Caco-2 (cell line): Measurements from ENCODE around the gene TTC9. TPM values are rescaled to one million over a fixed set of nuclear protein-coding genes. Genes with fewer than 3 reads are reported as not detected.

ENCODE experiments used
- BruUV-seq: library from RNA; stranded (reverse); fragments of 400-500 nt; replicated peaks from 2 replicates; lab custom pipeline; 2021; lab: Mats Ljungman, UMichigan
- CTCF ChIA-PET: fragments of 300-600 bp; sonication (Branson Sonifier 250); formaldehyde crosslinking; loops from one replicate; lab custom pipeline; 2022; ENCODE audit warnings: antibody characterized with exemption; lab: Charles Lee
- POLR2A ChIA-PET: fragments of 300-600 bp; sonication (Branson Sonifier 250); formaldehyde crosslinking; loops from one replicate; lab custom pipeline; 2022; ENCODE audit warnings: antibody characterized with exemption; lab: Charles Lee
- DNase-seq, 2 experiments: peaks; one replicate each; pipeline versions ENCODE4 v3.0.0 to v3.0.0-alpha.2; 2020 to 2022
- H3K27me3 ChIP-seq: replicated peaks from 2 replicates; pipeline ENCODE4 v1.6.0; 2011; ENCODE audit warnings: low read length; ENCODE audit not compliant: control insufficient read depth, insufficient read depth
- H3K36me3 ChIP-seq: 2 replicates; pipeline ENCODE4 v1.5.1; 2011; ENCODE audit warnings: low read length; ENCODE audit not compliant: control insufficient read depth, insufficient read depth
- H3K4me1 ChIP-seq: fragments of 250-450 bp; sonication (Bioruptor Pico); 2 replicates; pipeline ENCODE4 v1.5.1; 2020; ENCODE audit warnings: mild to moderate bottlenecking
- H3K4me3 ChIP-seq: 2 replicates; pipeline ENCODE4 v1.5.1; 2011; ENCODE audit warnings: low read depth, mild to moderate bottlenecking, control low read depth, low read length
- H3K9me3 ChIP-seq: fragments of 250-450 bp; sonication (Bioruptor Pico); 2 replicates; pipeline ENCODE4 v1.5.1; 2020; ENCODE audit warnings: mild to moderate bottlenecking, moderate library complexity
- H3K27ac Mint-ChIP-seq: one replicate; pipeline ENCODE4 v1.8.0; 2022; ENCODE audit warnings: mixed read lengths; ENCODE audit not compliant: unreplicated experiment
- H3K27me3 Mint-ChIP-seq: one replicate; pipeline ENCODE4 v1.8.0; 2022; ENCODE audit warnings: mixed read lengths; ENCODE audit not compliant: insufficient read depth, unreplicated experiment
- H3K36me3 Mint-ChIP-seq: one replicate; pipeline ENCODE4 v1.8.0; 2022; ENCODE audit warnings: mild to moderate bottlenecking, mixed read lengths; ENCODE audit not compliant: insufficient read depth, unreplicated experiment
- H3K4me1 Mint-ChIP-seq: one replicate; pipeline ENCODE4 v1.8.0; 2022; ENCODE audit warnings: low read depth, mixed read lengths; ENCODE audit not compliant: unreplicated experiment
- H3K4me3 Mint-ChIP-seq: one replicate; pipeline ENCODE4 v1.8.0; 2022; ENCODE audit warnings: mild to moderate bottlenecking, moderate library complexity, mixed read lengths; ENCODE audit not compliant: unreplicated experiment
- H3K9me3 Mint-ChIP-seq: one replicate; pipeline ENCODE4 v1.8.0; 2022; ENCODE audit warnings: mixed read lengths; ENCODE audit not compliant: unreplicated experiment
- intact Hi-C: fragments of 100-400 bp; cut with micrococcal nuclease; formaldehyde crosslinking; loops from one replicate; pipeline ENCODE4 v1.10.0; 2022; ENCODE audit not compliant: unreplicated experiment
- total RNA-seq: library from RNA; stranded (reverse); gene quantifications from 2 replicates; pipeline ENCODE4 v1.2.3, GENCODE V29; 2022
- TF ChIP-seq, protein P1 (sequence below), 2 experiments: fragments of 200-600 bp in 1 of 2; IDR thresholded peaks; 1 replicate in 1 of 2; 2 replicates in 1 of 2; pipeline versions ENCODE4 v1.5.1 to v1.8.0; 2011 to 2022; ENCODE audit warnings: antibody characterized with exemption in 1 of 2, control low read depth in 1 of 2, inconsistent platforms in 1 of 2, low read depth in 1 of 2, low read length in 1 of 2, mild to moderate bottlenecking in 1 of 2, moderate library complexity in 1 of 2; ENCODE audit not compliant: insufficient read depth in 1 of 2, severe bottlenecking in 1 of 2, unreplicated experiment in 1 of 2

Gene TTC9
- total RNA-seq, 1 experiment from 2014 or later = 4.6 TPM

DNA sequence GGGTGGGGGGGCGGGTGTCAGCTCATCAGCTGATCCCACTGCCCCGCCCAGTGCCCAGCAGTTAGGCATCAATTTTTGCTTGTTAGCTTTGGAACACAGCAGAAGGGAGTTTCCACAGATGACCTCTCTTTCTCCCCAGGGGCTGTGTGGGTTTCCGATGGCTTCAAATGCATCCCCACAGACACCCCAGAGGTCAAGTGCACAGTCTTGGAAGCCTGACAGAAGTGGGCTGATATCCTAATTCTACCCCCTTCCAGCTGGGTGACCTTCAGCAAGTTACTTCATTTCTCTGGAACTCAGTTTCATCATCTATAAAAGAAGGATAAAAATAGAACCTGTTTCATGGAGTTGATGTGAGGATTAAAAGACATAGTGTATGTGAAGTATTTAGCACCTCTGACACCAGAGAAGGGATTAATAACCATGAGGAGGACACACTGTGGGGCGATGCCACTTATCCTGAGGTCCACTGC, 22.0 kb downstream of the TTC9 start:
- H3K27ac Mint-ChIP-seq = no peak overlapping the region
- peaks cover 13% of the 10 kb centered on the region for H3K36me3 Mint-ChIP-seq
- intact Hi-C loops = loop anchor here (2.0 kb wide), 2 partner anchors 21 to 53 kb away; no protein-coding TSS in a partner anchor

DNA sequence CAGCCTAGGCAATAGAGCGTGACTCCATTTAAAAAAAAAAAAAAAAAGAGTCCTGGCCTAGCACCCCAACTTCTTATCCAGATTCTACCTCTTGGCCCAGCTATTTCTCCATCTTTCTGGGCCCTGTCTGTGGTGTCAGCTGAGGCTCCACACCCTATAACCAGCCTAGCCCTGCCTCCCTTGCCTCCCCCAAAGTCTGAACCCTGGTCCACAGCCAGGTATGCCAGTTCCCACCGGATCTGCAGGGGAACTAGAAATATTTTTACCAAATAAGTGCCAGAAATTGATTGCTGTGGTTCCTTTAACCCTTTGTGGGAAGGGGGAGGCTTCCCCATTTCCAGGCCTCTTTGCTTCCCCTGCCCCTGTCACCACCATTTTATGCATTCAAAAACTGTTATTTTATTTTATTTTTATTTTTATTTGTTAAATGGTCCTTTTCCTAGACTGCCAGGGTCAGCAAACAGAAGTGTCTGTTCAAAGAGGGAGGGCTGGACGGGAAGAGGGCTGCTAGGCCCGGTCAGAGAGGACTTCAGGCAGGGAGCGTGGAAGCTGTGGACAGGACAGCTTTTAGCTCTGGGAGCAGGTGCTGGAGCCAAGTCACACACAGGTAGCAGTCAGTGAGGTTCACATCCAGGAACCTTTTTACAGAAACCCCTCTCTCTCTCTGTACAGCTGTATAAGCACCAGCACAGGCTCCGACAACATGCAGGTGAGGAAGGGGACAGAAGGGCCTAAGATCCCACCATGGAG, 23.2 kb downstream of the TTC9 start:
- no peaks in the 10 kb centered on the region for H3K27me3 ChIP-seq
- TF ChIP-seq, protein P1, sequence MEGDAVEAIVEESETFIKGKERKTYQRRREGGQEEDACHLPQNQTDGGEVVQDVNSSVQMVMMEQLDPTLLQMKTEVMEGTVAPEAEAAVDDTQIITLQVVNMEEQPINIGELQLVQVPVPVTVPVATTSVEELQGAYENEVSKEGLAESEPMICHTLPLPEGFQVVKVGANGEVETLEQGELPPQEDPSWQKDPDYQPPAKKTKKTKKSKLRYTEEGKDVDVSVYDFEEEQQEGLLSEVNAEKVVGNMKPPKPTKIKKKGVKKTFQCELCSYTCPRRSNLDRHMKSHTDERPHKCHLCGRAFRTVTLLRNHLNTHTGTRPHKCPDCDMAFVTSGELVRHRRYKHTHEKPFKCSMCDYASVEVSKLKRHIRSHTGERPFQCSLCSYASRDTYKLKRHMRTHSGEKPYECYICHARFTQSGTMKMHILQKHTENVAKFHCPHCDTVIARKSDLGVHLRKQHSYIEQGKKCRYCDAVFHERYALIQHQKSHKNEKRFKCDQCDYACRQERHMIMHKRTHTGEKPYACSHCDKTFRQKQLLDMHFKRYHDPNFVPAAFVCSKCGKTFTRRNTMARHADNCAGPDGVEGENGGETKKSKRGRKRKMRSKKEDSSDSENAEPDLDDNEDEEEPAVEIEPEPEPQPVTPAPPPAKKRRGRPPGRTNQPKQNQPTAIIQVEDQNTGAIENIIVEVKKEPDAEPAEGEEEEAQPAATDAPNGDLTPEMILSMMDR (IDR thresholded peaks at IDR 0.05; ENCODE audit: insufficient read depth in 1 of 2, low read depth in 1 of 2, low read length in 1 of 2, severe bottlenecking in 1 of 2, unreplicated experiment in 1 of 2) = no peak
- ChIA-PET CTCF (interaction anchor here (1.0 kb wide), 1 partner anchor 307 kb away, joined by 3 read pairs; no protein-coding TSS in a partner anchor), POLR2A (interaction anchor here (0.6 kb wide), 2 partner anchors 11 to 65 kb away, joined by 3 to 8 read pairs; no protein-coding TSS in a partner anchor)
- no peaks in the 10 kb centered on the region for H3K36me3 ChIP-seq
- H3K27me3 Mint-ChIP-seq = no peaks in the 10 kb centered on the region
- peaks cover 34% of the 10 kb centered on the region for H3K4me1 Mint-ChIP-seq
- no peak overlapping the region for H3K4me3 ChIP-seq
- H3K9me3 Mint-ChIP-seq = no peaks in the 10 kb centered on the region
- H3K36me3 Mint-ChIP-seq = peaks cover 13% of the 10 kb centered on the region
- H3K9me3 ChIP-seq = no peaks in the 10 kb centered on the region
- no peak overlapping the region for H3K4me3 Mint-ChIP-seq
- intact Hi-C loops = loop anchor here (2.0 kb wide), 2 partner anchors 22 to 52 kb away; no protein-coding TSS in a partner anchor
- BruUV-seq = no TSS peak
- DNase-seq = peak in 1 of 2 experiments; percentile 8
- H3K27ac Mint-ChIP-seq = peak overlapping the region; percentile 91
- H3K4me1 ChIP-seq = peaks cover 46% of the 10 kb centered on the region

More for the DNA sequence above, 22.0 kb downstream of the TTC9 start:
- Histone ChIP-seq H3K9me3 (no peaks in the 10 kb centered on the region), H3K36me3 (no peaks in the 10 kb centered on the region), H3K27me3 (no peaks in the 10 kb centered on the region), H3K4me1 (peaks cover 46% of the 10 kb centered on the region), H3K4me3 (no peak overlapping the region)
- H3K27me3 Mint-ChIP-seq = no peaks in the 10 kb centered on the region
- H3K9me3 Mint-ChIP-seq = no peaks in the 10 kb centered on the region
- no TSS peak for BruUV-seq
- ChIA-PET POLR2A (no interaction called here), CTCF (no interaction called here)
- TF ChIP-seq, protein P1 (IDR thresholded peaks at IDR 0.05; ENCODE audit: insufficient read depth in 1 of 2, low read depth in 1 of 2, low read length in 1 of 2, severe bottlenecking in 1 of 2, unreplicated experiment in 1 of 2) = no peak
- no peak for DNase-seq
- no peak overlapping the region for H3K4me3 Mint-ChIP-seq
- H3K4me1 Mint-ChIP-seq = peaks cover 34% of the 10 kb centered on the region
